ENCODE data around the gene POU1F1.

Gene POU1F1

GRCh38 chr3:87219611-87220010 is 56.8 kb downstream of the POU1F1 start:
- Histone ChIP-seq H3K4me3 (ENCODE audit: low read depth in 1 of 2, low read length in 2 of 2) (no peak overlapping the region), H3K36me3 (ENCODE audit: control insufficient read depth in 1 of 2, insufficient read depth in 2 of 2, low read length in 2 of 2) (no peaks in the 10 kb centered on the region), H3K4me1 (ENCODE audit: control insufficient read depth in 1 of 2, insufficient read depth in 2 of 2, low read length in 2 of 2) (no peaks in the 10 kb centered on the region), H3K27ac (ENCODE audit: low read length) (no peak overlapping the region), H3K9me3 (ENCODE audit: control insufficient read depth in 1 of 2, low read length in 2 of 2) (no peaks in the 10 kb centered on the region), H3K27me3 (ENCODE audit: low read depth, low read length) (no peaks in the 10 kb centered on the region)

- no peak overlapping the region for H3K27ac ChIP-seq (ENCODE audit: low read length)
- no peaks in the 10 kb centered on the region for H3K27me3 ChIP-seq (ENCODE audit: low read depth, low read length)
- no peaks in the 10 kb centered on the region for H3K9me3 ChIP-seq (ENCODE audit: control insufficient read depth in 1 of 2, low read length in 2 of 2)
- H3K4me1 ChIP-seq (ENCODE audit: control insufficient read depth in 1 of 2, insufficient read depth in 2 of 2, low read length in 2 of 2), result no peaks in the 10 kb centered on the region
- no peaks in the 10 kb centered on the region for H3K36me3 ChIP-seq (ENCODE audit: control insufficient read depth in 1 of 2, insufficient read depth in 2 of 2, low read length in 2 of 2)
- H3K4me3 ChIP-seq (ENCODE audit: low read depth in 1 of 2, low read length in 2 of 2), result no peak overlapping the region
These were observed 57.8 kb downstream of the POU1F1 start for GRCh38 chr3:87218560-87218959.
